ENCODE data around the gene STAT5A. TPM values are rescaled to one million over a fixed set of nuclear protein-coding genes. Genes with fewer than 3 reads are reported as not detected.

The STAT5A gene
- total and polyA plus RNA-seq, 9 of the 15 experiments (the other 6 are each of a cell fraction or from before 2014, with no cell fraction given): 79.9 to 415 (median 196) TPM

GRCh38 chr17:42266918-42267766 lies 21.2 kb upstream of the STAT5A start:
- CTCF ChIA-PET (ENCODE audit: low intra/inter-chr PET ratio): no interaction called here
- H3K4me3 ChIP-seq: no peak overlapping the region
- 3% methylated on average over 9 of the region's 9 CpGs for WGBS (ENCODE audit: insufficient coverage, low coverage, missing lambda C conversion rate)
- no peaks in the 10 kb centered on the region for H4K20me1 ChIP-seq (replicated peaks; ENCODE audit: control insufficient read depth, insufficient read depth, low read length)
- in situ Hi-C loops (cut with MboI) (no loop called here), intact Hi-C loops (cut with micrococcal nuclease) (no loop called here)
- no TSS peak for BruUV-seq (replicated peaks)
- H3K9ac ChIP-seq (ENCODE audit: insufficient read depth in 1 of 2, low read depth in 2 of 2, low read length in 2 of 2): peak overlapping the region in 1 of 2 experiments; percentile 84; a peak in 2 of 4 replicates
- no peak overlapping the region for H2AFZ ChIP-seq (ENCODE audit: low read depth, low read length)
- peak; percentile 41 to 91 (median 50) for DNase-seq (ENCODE audit: extremely low read depth in 1 of 4, low spot score in 3 of 4)
- H3K27ac ChIP-seq (ENCODE audit: extremely low read depth, low read depth, low read length): peak overlapping the region; percentile 93
- peaks cover 14 to 21% of the 10 kb centered on the region in 2 experiments for H3K4me1 ChIP-seq (replicated peaks in 1 of 2; ENCODE audit: control insufficient read depth in 2 of 2, insufficient read depth in 2 of 2, low read length in 2 of 2)
- H3K4me2 ChIP-seq (ENCODE audit: insufficient read depth, low read length): peak overlapping the region; percentile 74
- peak; percentile 78 for ATAC-seq
- H3K9me1 ChIP-seq (ENCODE audit: control insufficient read depth, insufficient read depth, low read length): no peaks in the 10 kb centered on the region
- H3K9me3 ChIP-seq (replicated peaks; ENCODE audit: control insufficient read depth, insufficient read depth, low read depth, low read length): no peaks in the 10 kb centered on the region
- H3K27me3 ChIP-seq (ENCODE audit: control insufficient read depth in 2 of 2, insufficient read depth in 2 of 2, low read length in 2 of 2): no peaks in the 10 kb centered on the region
- FAIRE-seq: peak; percentile 92
- POLR2A ChIA-PET: interaction anchor here (0.5 to 5.2 kb wide), 13 partner anchors 8 to 245 kb away, joined by 3 to 41 read pairs (median 6); partner anchors contain the start of genes STAT5A and STAT5B
- peaks cover 45% of the 10 kb centered on the region for H3K36me3 ChIP-seq (ENCODE audit: control insufficient read depth, insufficient read depth, low read length)
- H3K79me2 ChIP-seq (ENCODE audit: control insufficient read depth, insufficient read depth, low read length): peaks cover 88% of the 10 kb centered on the region
- TF ChIP-seq NFYB (IDR thresholded peaks at IDR 0.05; ENCODE audit: extremely low read depth, insufficient read length): no peak
- no peak for TF ChIP-seq SRSF3 (IDR thresholded peaks at IDR 0.05; ENCODE audit: insufficient read depth, low read length)
- no peak for TF ChIP-seq ARID3B (CRISPR knock-in tag; IDR thresholded peaks at IDR 0.05; ENCODE audit: borderline replicate concordance)
- no peak for TF ChIP-seq GABPB1 (CRISPR knock-in tag; IDR thresholded peaks at IDR 0.05)
- TF ChIP-seq MYBL2 (IDR thresholded peaks at IDR 0.05; ENCODE audit: low read depth): no peak
- TF ChIP-seq MYBL2 (CRISPR knock-in tag; IDR thresholded peaks at IDR 0.05; ENCODE audit: borderline replicate concordance): no peak
- TF ChIP-seq GTF2F1 (IDR thresholded peaks at IDR 0.05; ENCODE audit: low read depth, low read length): no peak
- no peak for TF ChIP-seq RHOXF2B (CRISPR knock-in tag; conservative IDR thresholded peaks at IDR 0.05)
- TF ChIP-seq NR4A1 (CRISPR knock-in tag; IDR thresholded peaks at IDR 0.05): no peak
- no peak for TF ChIP-seq NR4A1 (tag; IDR thresholded peaks at IDR 0.05)
- TF ChIP-seq ZNF212 (CRISPR knock-in tag; IDR thresholded peaks at IDR 0.05): no peak
- no peak for TF ChIP-seq SFPQ (IDR thresholded peaks at IDR 0.05; ENCODE audit: low read depth, low read length)
- TF ChIP-seq ID3 (CRISPR knock-in tag; IDR thresholded peaks at IDR 0.05): no peak
- 0 out of 2 replicates have a peak, but pooled peaks have one; percentile 25 for TF ChIP-seq ID3 (tag; IDR thresholded peaks at IDR 0.05)
- TF ChIP-seq CBFA2T2 (conservative IDR thresholded peaks at IDR 0.05): peak; percentile 85
- TF ChIP-seq BRCA1 (IDR thresholded peaks at IDR 0.05): no peak
- no peak for TF ChIP-seq BRCA1 (CRISPR knock-in tag; IDR thresholded peaks at IDR 0.05)
- no peak for TF ChIP-seq SNRNP70 (optimal IDR thresholded peaks at IDR 0.05; ENCODE audit: low read depth, low read length)
- peak; percentile 88 to 91 for TF ChIP-seq FOXK2 (conservative IDR thresholded peaks at IDR 0.05 in 1 of 2, IDR thresholded peaks at IDR 0.05 in 1 of 2; ENCODE audit: low read depth in 2 of 2)
- TF ChIP-seq NCOA4 (IDR thresholded peaks at IDR 0.05; ENCODE audit: partially characterized antibody): no peak

All from K562 (cell line).